K562 (cell line): Measurements from ENCODE around the gene IKBKG.

Source experiments
- EHMT2 ChIP-seq: fragments of 450-650 bp; IDR thresholded peaks from 2 replicates; pipeline ENCODE4 v1.6.1; 2018; ENCODE audit warnings: antibody characterized with exemption
- GABPB1 ChIP-seq: sonication (generic); formaldehyde crosslinking; IDR thresholded peaks from 2 replicates; pipeline ENCODE4 v1.8.0; 2022; ENCODE audit warnings: mild to moderate bottlenecking, missing genetic modification reagents
- MYC ChIP-seq, 2 experiments: fragments of 250-450 bp in 1 of 2; sonication (Bioruptor Pico) in 1 of 2; IDR thresholded peaks; 2 replicates each; pipeline versions ENCODE4 v1.5.1 to v1.6.1; 2012 to 2021; ENCODE audit warnings: low read depth in 2 of 2, borderline replicate concordance in 1 of 2, improper control_type of control experiment in 1 of 2, low read length in 1 of 2, mild to moderate bottlenecking in 1 of 2, moderate library complexity in 1 of 2
- NBN ChIP-seq: fragments of 450-650 bp; IDR thresholded peaks from 2 replicates; pipeline ENCODE4 v1.6.1; 2016; ENCODE audit warnings: low read depth, mild to moderate bottlenecking
- NFATC3 ChIP-seq: fragments of 450-650 bp; IDR thresholded peaks from 2 replicates; pipeline ENCODE4 v1.6.1; 2017; ENCODE audit warnings: mild to moderate bottlenecking
- NRF1 ChIP-seq, 2 experiments: fragments of 450-650 bp; IDR thresholded peaks in 1 of 2; conservative IDR thresholded peaks in 1 of 2; 2 replicates each; pipeline ENCODE4 v1.6.1; 2014; ENCODE audit warnings: mild to moderate bottlenecking in 2 of 2
- POLR2A ChIP-seq: fragments of 450-650 bp; conservative IDR thresholded peaks from 2 replicates; pipeline ENCODE4 v1.6.1; 2016
- RAD21 ChIP-seq, 2 experiments: fragments of 250-450 bp in 1 of 2; fragments of 450-650 bp in 1 of 2; sonication (Bioruptor Pico) in 1 of 2; formaldehyde crosslinking in 1 of 2; IDR thresholded peaks in 1 of 2; conservative IDR thresholded peaks in 1 of 2; 2 replicates each; pipeline versions ENCODE4 v1.4.0 to v1.8.0; 2020 to 2022; ENCODE audit warnings: mild to moderate bottlenecking in 2 of 2, moderate library complexity in 1 of 2
- RNF2 ChIP-seq: sonication (generic); IDR thresholded peaks from 2 replicates; pipeline ENCODE4 v1.6.1; 2016
- TEAD4 ChIP-seq, 2 experiments: sonication (generic) in 1 of 2; formaldehyde crosslinking in 1 of 2; IDR thresholded peaks; 2 replicates each; pipeline versions ENCODE4 v1.6.1 to v1.8.0; 2012 to 2022; ENCODE audit warnings: borderline replicate concordance in 1 of 2, inconsistent platforms in 1 of 2, low read length in 1 of 2, mild to moderate bottlenecking in 1 of 2, missing genetic modification reagents in 1 of 2
- ZNF274 ChIP-seq: IDR thresholded peaks from 2 replicates; pipeline ENCODE4 v1.6.1; 2011; ENCODE audit warnings: low read depth, mild to moderate bottlenecking, low read length, moderate library complexity, borderline replicate concordance
- TF ChIP-seq, protein P1 (sequence below): sonication (generic); formaldehyde crosslinking; IDR thresholded peaks from 2 replicates; pipeline ENCODE4 v1.8.1; 2023; ENCODE audit warnings: mild to moderate bottlenecking, missing genetic modification reagents, moderate library complexity
- TF ChIP-seq, protein P2 (sequence below): fragments of 450-650 bp; IDR thresholded peaks from 2 replicates; pipeline ENCODE4 v1.6.1; 2016; ENCODE audit warnings: missing biosample characterization, missing genetic modification characterization

DNA sequence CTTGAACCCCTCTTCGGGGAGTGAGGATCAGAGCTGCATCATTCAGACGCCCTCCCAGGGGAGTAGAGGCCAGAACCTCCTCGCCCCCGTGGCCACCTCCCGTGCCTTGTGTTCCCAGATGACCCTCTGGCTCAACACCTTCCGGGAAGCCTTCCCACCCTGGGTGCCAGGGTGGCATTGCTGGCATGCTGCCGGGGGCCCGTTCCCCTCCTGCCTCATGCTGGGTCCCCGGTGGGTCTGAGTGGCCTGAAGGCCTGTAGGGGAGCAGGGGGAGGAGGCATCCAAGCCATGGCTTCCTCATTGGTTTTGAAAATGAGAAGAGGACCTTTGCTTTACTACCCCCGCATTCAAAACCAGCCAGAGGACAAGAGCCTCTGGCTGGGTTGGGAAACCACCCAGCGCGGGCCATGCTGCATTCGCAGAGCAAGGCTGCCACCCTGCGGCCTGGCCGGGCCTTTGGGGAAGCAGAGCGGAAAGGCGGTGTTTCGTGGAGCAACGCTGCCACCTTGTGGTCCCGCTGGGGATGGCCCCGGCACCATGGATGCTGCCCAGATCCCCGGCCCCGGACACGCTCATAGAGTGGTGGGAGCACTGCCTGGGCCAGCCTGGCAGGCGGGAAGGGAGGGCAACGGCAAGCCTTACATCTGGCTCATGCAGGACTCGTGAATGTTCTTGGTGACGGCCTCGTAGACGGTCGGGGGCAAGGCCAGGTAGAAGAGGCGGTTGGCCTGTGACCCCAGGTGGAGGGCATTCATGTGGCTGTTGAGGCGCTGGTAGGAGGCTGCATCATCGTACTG is 12.7 kb upstream of the IKBKG start:
- TF ChIP-seq, protein P1, sequence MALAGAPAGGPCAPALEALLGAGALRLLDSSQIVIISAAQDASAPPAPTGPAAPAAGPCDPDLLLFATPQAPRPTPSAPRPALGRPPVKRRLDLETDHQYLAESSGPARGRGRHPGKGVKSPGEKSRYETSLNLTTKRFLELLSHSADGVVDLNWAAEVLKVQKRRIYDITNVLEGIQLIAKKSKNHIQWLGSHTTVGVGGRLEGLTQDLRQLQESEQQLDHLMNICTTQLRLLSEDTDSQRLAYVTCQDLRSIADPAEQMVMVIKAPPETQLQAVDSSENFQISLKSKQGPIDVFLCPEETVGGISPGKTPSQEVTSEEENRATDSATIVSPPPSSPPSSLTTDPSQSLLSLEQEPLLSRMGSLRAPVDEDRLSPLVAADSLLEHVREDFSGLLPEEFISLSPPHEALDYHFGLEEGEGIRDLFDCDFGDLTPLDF: no peak
- TF ChIP-seq NBN: no peak
- no peak for TF ChIP-seq NRF1 (conservative IDR thresholded peaks at IDR 0.05 in 1 of 2, IDR thresholded peaks at IDR 0.05 in 1 of 2)
- TF ChIP-seq ZNF274: no peak
- peak; percentile 13; the same call in 1 of the 2 replicates for TF ChIP-seq POLR2A
- TF ChIP-seq RNF2: no peak
- TF ChIP-seq MYC (IDR thresholded peaks at IDR 0.05; ENCODE audit: low read depth, low read length): peak; percentile 85
- no peak for TF ChIP-seq MYC (CRISPR knock-in tag; IDR thresholded peaks at IDR 0.05; ENCODE audit: borderline replicate concordance, low read depth)
- TF ChIP-seq EHMT2: no peak
- TF ChIP-seq RAD21 (CRISPR knock-in tag; conservative IDR thresholded peaks at IDR 0.05 in 1 of 2, IDR thresholded peaks at IDR 0.05 in 1 of 2): peak; percentile 98 to 99
- TF ChIP-seq TEAD4 (IDR thresholded peaks at IDR 0.05; ENCODE audit: low read length): no peak
- TF ChIP-seq TEAD4 (CRISPR knock-in tag; IDR thresholded peaks at IDR 0.05; ENCODE audit: borderline replicate concordance): no peak
- peak; percentile 79 for TF ChIP-seq GABPB1 (CRISPR knock-in tag)
- TF ChIP-seq NFATC3: no peak
- TF ChIP-seq, protein P2, sequence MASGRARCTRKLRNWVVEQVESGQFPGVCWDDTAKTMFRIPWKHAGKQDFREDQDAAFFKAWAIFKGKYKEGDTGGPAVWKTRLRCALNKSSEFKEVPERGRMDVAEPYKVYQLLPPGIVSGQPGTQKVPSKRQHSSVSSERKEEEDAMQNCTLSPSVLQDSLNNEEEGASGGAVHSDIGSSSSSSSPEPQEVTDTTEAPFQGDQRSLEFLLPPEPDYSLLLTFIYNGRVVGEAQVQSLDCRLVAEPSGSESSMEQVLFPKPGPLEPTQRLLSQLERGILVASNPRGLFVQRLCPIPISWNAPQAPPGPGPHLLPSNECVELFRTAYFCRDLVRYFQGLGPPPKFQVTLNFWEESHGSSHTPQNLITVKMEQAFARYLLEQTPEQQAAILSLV (tag): no peak
